Karpas-422 (cell line): ENCODE data around the gene CSH1. TPM values are rescaled to one million over a fixed set of nuclear protein-coding genes. Genes with fewer than 3 reads are reported as not detected.
"Not testable (repeated sequence)": the region's sequence is repeated elsewhere in the genome, so short reads cannot be mapped to it uniquely, and the experiment has no call there.

Source experiments
- DNase-seq: peaks from one replicate; pipeline ENCODE4 v3.0.0-alpha.2; 2015
- H2AFZ ChIP-seq: fragments of 200-600 bp; sonication (generic); 2 replicates; pipeline ENCODE4 v1.6.1; 2014; ENCODE audit warnings: antibody characterized with exemption, low read length, mixed read lengths
- H3K27ac ChIP-seq: fragments of 200-600 bp; sonication (generic); 2 replicates; pipeline ENCODE4 v1.5.1; 2014; ENCODE audit warnings: mild to moderate bottlenecking, low read length, moderate library complexity
- H3K27me3 ChIP-seq: fragments of 200-600 bp; sonication (generic); 2 replicates; pipeline ENCODE4 v1.6.1; 2014; ENCODE audit warnings: low read length, mixed read lengths
- H3K36me3 ChIP-seq: fragments of 200-600 bp; sonication (generic); 2 replicates; pipeline ENCODE4 v1.6.1; 2014; ENCODE audit warnings: low read length, mixed read lengths; ENCODE audit not compliant: insufficient read depth
- H3K4me1 ChIP-seq: fragments of 200-600 bp; sonication (generic); 2 replicates; pipeline ENCODE4 v1.6.1; 2014; ENCODE audit warnings: mild to moderate bottlenecking, low read length, mixed read lengths
- H3K4me2 ChIP-seq: fragments of 200-600 bp; sonication (generic); 2 replicates; pipeline ENCODE4 v1.6.1; 2014; ENCODE audit warnings: low read length, low read depth, mild to moderate bottlenecking; ENCODE audit not compliant: poor library complexity, severe bottlenecking
- H3K4me3 ChIP-seq: fragments of 200-600 bp; sonication (generic); 2 replicates; pipeline ENCODE4 v1.5.1; 2014; ENCODE audit warnings: mild to moderate bottlenecking, antibody characterized with exemption, low read length, mixed read lengths
- H3K79me2 ChIP-seq: fragments of 200-600 bp; sonication (generic); 2 replicates; pipeline ENCODE4 v1.6.1; 2014; ENCODE audit warnings: mild to moderate bottlenecking, low read length, mixed read lengths
- H3K9ac ChIP-seq: fragments of 200-600 bp; sonication (generic); 2 replicates; pipeline ENCODE4 v1.6.0; 2014; ENCODE audit warnings: low read length
- H3K9me2 ChIP-seq: fragments of 200-600 bp; sonication (generic), shearing (Covaris generic); replicated peaks from 2 replicates; pipeline ENCODE4 v1.6.0; 2014; ENCODE audit warnings: mild to moderate bottlenecking, low read length, moderate library complexity; ENCODE audit not compliant: insufficient read depth
- H3K9me3 ChIP-seq: fragments of 300-700, 200-600 bp; sonication (generic); 2 replicates; pipeline ENCODE4 v1.6.1; 2014; ENCODE audit warnings: low read length, mixed read lengths
- H4K20me1 ChIP-seq: fragments of 200-600 bp; sonication (generic); 2 replicates; pipeline ENCODE4 v1.6.1; 2014; ENCODE audit warnings: mild to moderate bottlenecking, antibody characterized with exemption, low read length, low read depth; ENCODE audit not compliant: insufficient read depth
- total RNA-seq: library from RNA; depleted of rRNA; stranded (reverse); fragments of >200 nt; shearing (Covaris generic); gene quantifications from 2 replicates; pipeline ENCODE4 v1.2.3, GENCODE V29; 2014; ENCODE audit warnings: low replicate concordance

CSH1 gene
- total RNA-seq, 1 experiment from 2014 or later: not detected

DNA sequence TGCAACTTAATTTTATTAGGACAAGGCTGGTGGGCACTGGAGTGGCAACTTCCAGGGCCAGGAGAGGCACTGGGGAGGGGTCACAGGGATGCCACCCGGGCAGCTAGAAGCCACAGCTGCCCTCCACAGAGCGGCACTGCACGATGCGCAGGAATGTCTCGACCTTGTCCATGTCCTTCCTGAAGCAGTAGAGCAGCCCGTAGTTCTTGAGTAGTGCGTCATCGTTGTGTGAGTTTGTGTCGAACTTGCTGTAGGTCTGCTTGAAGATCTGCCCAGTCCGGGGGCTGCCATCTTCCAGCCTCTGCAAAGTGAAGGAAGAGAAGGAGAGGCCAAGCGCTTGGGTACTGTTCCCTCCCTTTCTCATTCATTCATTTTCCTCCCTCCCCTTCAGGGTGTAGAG lies 20.8 kb upstream of the CSH1 start:
- not testable (repeated sequence) for H3K27me3 ChIP-seq, H3K9ac ChIP-seq, H3K4me2 ChIP-seq, H3K9me3 ChIP-seq, H3K36me3 ChIP-seq, H3K27ac ChIP-seq, H4K20me1 ChIP-seq, H3K79me2 ChIP-seq, H2AFZ ChIP-seq, DNase-seq, H3K4me3 ChIP-seq, H3K9me2 ChIP-seq
- H3K4me1 ChIP-seq: peaks cover 50% of the 10 kb centered on the region

- peak overlapping the region; percentile 69 for H3K4me2 ChIP-seq
- H3K79me2 ChIP-seq: no peaks in the 10 kb centered on the region
- no peaks in the 10 kb centered on the region for H3K36me3 ChIP-seq
- H3K9me2 ChIP-seq: no peaks in the 10 kb centered on the region
- no peaks in the 10 kb centered on the region for H3K9me3 ChIP-seq
- H3K9ac ChIP-seq: peak overlapping the region; percentile 46
- peaks cover 46% of the 10 kb centered on the region for H3K4me1 ChIP-seq
- no peaks in the 10 kb centered on the region for H4K20me1 ChIP-seq
- no peaks in the 10 kb centered on the region for H3K27me3 ChIP-seq
- H2AFZ ChIP-seq: no peak overlapping the region
- DNase-seq: no peak
- H3K27ac ChIP-seq: peak overlapping the region; percentile 51; the same call in 1 of the 2 replicates
- no peak overlapping the region for H3K4me3 ChIP-seq
Observed at GRCh38 chr17:63916566-63917185, 20.3 kb upstream of the CSH1 start.

GRCh38 chr17:63915753-63916152 lies 19.4 kb upstream of the CSH1 start:
- H3K79me2 ChIP-seq, H3K27me3 ChIP-seq, H3K36me3 ChIP-seq, H3K9me3 ChIP-seq, H4K20me1 ChIP-seq, H3K9me2 ChIP-seq: not testable (repeated sequence)
- peak overlapping the region; percentile 46 for H3K9ac ChIP-seq
- H3K27ac ChIP-seq: peak overlapping the region; percentile 51
- H3K4me2 ChIP-seq: peak overlapping the region; percentile 69
- H2AFZ ChIP-seq: peak overlapping the region; percentile 18; the same call in 1 of the 2 replicates
- H3K4me1 ChIP-seq: peaks cover 37% of the 10 kb centered on the region
- peak overlapping the region; percentile 28; the same call in 1 of the 2 replicates for H3K4me3 ChIP-seq
- peak; percentile 85 for DNase-seq

DNA sequence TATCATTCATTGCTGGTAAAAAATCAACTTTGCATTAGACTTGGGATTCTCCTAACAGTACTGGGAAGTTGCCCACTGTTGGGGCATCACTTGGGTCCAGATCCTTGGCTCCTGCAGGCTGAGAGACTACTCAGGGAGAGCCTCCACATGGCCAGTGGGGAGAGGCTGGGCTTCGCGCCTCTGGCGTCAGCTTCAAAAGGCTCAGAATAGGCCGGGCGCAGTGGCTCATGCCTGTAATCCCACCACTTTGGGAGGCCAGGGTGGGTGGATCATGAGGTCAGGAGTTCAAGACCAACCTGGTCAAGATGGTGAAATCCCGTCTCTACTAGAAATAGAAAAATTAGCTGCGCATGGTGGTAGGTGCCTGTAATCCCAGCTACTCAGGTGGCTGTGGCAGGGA lies 18.1 kb upstream of the CSH1 start:
- no peak for DNase-seq
- no peak overlapping the region for H3K4me3 ChIP-seq
- no peaks in the 10 kb centered on the region for H4K20me1 ChIP-seq
- peaks cover 25% of the 10 kb centered on the region for H3K4me1 ChIP-seq
- no peaks in the 10 kb centered on the region for H3K9me3 ChIP-seq
- no peak overlapping the region for H3K27ac ChIP-seq
- no peak overlapping the region for H3K4me2 ChIP-seq
- H3K36me3 ChIP-seq: no peaks in the 10 kb centered on the region
- H2AFZ ChIP-seq: no peak overlapping the region
- no peaks in the 10 kb centered on the region for H3K79me2 ChIP-seq
- no peak overlapping the region for H3K9ac ChIP-seq
- H3K27me3 ChIP-seq: no peaks in the 10 kb centered on the region
- no peaks in the 10 kb centered on the region for H3K9me2 ChIP-seq

GRCh38 chr17:63911657-63912100 lies 15.3 kb upstream of the CSH1 start:
- Histone ChIP-seq H3K9me2 (no peaks in the 10 kb centered on the region), H3K4me1 (peaks cover 24% of the 10 kb centered on the region), H3K4me2 (no peak overlapping the region), H2AFZ (no peak overlapping the region), H3K36me3 (no peaks in the 10 kb centered on the region), H3K4me3 (no peak overlapping the region), H4K20me1 (no peaks in the 10 kb centered on the region), H3K9ac (no peak overlapping the region), H3K9me3 (no peaks in the 10 kb centered on the region), H3K27me3 (no peaks in the 10 kb centered on the region), H3K79me2 (no peaks in the 10 kb centered on the region), H3K27ac (no peak overlapping the region)
- DNase-seq: peak; percentile 86

- Histone ChIP-seq H3K36me3 (no peaks in the 10 kb centered on the region), H3K27ac (no peak within 1 kb of the TSS), H3K9ac (no peak within 1 kb of the TSS), H3K4me1 (peaks cover 19% of the 10 kb centered on the region), H3K9me2 (no peaks in the 10 kb centered on the region), H3K9me3 (no peaks in the 10 kb centered on the region), H3K27me3 (no peaks in the 10 kb centered on the region), H3K4me3 (no peak within 1 kb of the TSS), H3K4me2 (no peak within 1 kb of the TSS), H2AFZ (no peak within 1 kb of the TSS), H3K79me2 (no peaks in the 10 kb centered on the region), H4K20me1 (no peaks in the 10 kb centered on the region)
- DNase-seq: no peak
Observed at GRCh38 chr17:63911041-63911635, 14.8 kb upstream of the CSH1 start, which contains the start of gene CSHL1. Gene CSHL1 (minus strand): TSS chr17:63911258. CDS start chr17:63911196, 62 bp downstream.

GRCh38 chr17:63910096-63910495 lies 13.7 kb upstream of the CSH1 start:
- H3K9me3 ChIP-seq: no peaks in the 10 kb centered on the region
- no peaks in the 10 kb centered on the region for H3K27me3 ChIP-seq
- H3K4me3 ChIP-seq: no peak overlapping the region
- H3K36me3 ChIP-seq: no peaks in the 10 kb centered on the region
- H3K4me2 ChIP-seq: no peak overlapping the region
- no peak overlapping the region for H3K9ac ChIP-seq
- no peaks in the 10 kb centered on the region for H4K20me1 ChIP-seq
- no peak overlapping the region for H3K27ac ChIP-seq
- no peak for DNase-seq
- H2AFZ ChIP-seq: no peak overlapping the region
- H3K9me2 ChIP-seq: no peaks in the 10 kb centered on the region
- H3K79me2 ChIP-seq: no peaks in the 10 kb centered on the region
- peaks cover 10% of the 10 kb centered on the region for H3K4me1 ChIP-seq

DNA sequence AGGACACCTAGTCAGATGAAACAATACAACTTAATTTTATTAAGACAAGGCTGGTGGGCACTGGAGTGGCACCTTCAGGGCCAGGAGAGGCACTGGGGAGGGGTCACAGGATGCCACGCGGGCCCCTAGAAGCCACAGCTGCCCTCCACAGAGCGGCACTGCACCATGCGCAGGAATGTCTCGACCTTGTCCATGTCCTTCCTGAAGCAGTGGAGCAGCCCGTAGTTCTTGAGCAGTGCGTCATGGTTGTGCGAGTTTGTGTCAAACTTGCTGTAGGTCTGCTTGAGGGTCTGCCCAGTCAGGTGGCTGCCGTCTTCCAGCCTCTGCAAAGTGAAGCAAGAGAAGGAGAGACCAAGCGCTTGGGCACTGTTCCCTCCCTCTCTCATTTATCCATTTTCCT lies 13.2 kb upstream of the CSH1 start:
- not testable (repeated sequence) for H3K9ac ChIP-seq, H3K27ac ChIP-seq, H3K27me3 ChIP-seq, H4K20me1 ChIP-seq, H3K9me3 ChIP-seq, H2AFZ ChIP-seq, H3K9me2 ChIP-seq, H3K4me3 ChIP-seq, H3K36me3 ChIP-seq, H3K4me2 ChIP-seq, H3K4me1 ChIP-seq, DNase-seq, H3K79me2 ChIP-seq
